Measurements from ENCODE around the gene CDK11B.

CDK11B gene

DNA sequence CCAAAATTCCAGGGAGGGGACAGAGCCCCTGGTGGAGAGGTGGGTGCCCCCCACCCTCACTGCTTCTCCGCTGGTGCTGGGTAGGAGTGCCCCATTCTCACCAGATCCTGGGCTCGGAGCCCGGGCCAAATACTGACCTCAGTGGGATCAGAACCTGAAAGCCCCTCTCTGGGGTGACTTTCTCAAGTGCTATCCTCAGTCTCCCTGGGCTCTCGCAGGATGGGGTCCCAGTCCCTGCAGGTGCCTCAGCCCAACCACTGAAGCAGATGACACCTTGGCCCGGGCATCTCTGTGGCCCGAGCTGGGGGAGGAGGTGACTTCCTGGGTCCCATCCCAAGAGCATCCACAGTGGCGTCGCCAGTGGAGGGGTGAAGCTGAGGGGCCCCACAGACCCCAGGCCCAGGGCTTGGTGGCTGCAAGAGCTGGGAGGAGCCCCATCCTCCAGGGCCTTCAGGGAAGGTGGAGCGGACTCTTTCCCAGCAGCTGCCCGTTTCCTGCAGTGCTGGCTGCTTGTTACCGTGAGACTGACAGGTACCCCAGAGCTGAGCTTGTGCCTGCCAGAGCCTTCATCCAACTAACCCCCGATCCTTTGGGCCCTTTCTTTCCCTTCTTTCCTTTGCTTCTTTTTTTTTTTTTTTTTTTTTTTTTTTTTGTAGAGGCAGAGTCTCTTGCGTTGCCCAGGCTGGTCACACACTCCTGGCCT, 55.0 kb downstream of the CDK11B start:
- Histone ChIP-seq H3K9me3 (no peaks in the 10 kb centered on the region), H3K27me3 (peaks cover 4% of the 10 kb centered on the region), H3K36me3 (no peaks in the 10 kb centered on the region), H3K4me1 (peaks cover 10% of the 10 kb centered on the region), H3K4me3 (ENCODE audit: low read depth, low read length) (no peak overlapping the region)
- no peak for DNase-seq
- TF ChIP-seq CTCF (IDR thresholded peaks at IDR 0.05; ENCODE audit: low read depth, low read length), result no peak

GRCh38 chr1:1602968-1603506, 55.8 kb downstream of the CDK11B start:
- Histone ChIP-seq H3K27me3 (peaks cover 4% of the 10 kb centered on the region), H3K9me3 (no peaks in the 10 kb centered on the region), H3K4me1 (peaks cover 10% of the 10 kb centered on the region), H3K36me3 (no peaks in the 10 kb centered on the region), H3K4me3 (ENCODE audit: low read depth, low read length) (no peak overlapping the region)
- TF ChIP-seq CTCF (IDR thresholded peaks at IDR 0.05; ENCODE audit: low read depth, low read length), result no peak
- DNase-seq, result peak; percentile 78

DNA sequence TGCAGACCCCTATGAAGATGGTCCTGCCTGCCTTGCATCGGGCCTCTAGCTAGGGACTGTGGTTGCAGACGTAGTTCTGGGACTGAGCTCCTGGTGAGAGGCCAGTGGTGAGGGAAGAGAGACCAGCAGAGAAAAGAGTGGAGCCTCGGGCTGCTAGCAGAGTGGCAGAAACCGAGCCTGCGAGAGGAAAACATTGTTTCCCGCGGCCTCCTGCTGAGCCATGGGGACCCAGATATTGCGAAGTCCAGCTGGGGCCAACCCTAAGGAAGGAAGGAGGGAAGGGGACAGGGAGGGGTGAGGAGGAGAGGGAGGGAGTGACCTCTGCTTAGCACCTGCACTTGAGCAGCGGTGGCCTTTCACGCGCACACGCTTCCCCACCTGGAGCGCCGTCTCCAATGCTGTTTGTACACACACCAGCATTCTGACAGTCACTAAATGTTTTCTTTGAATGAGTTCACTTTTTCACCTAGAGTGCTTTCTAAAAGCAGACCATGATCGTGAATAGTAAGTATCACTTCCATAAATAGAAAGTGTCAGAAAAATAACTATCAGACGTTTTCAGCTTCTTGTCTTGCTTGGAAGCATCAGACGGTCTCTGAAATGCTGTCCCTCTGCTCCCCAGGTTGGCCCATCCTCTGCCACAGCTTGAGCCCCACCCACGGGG, 56.4 kb downstream of the CDK11B start:
- DNase-seq, result no peak
- peaks cover 16% of the 10 kb centered on the region for H3K4me1 ChIP-seq
- H3K27me3 ChIP-seq, result peaks cover 4% of the 10 kb centered on the region
- TF ChIP-seq CTCF (IDR thresholded peaks at IDR 0.05; ENCODE audit: low read depth, low read length), result no peak
- no peak overlapping the region for H3K4me3 ChIP-seq (ENCODE audit: low read depth, low read length)
- H3K9me3 ChIP-seq, result no peaks in the 10 kb centered on the region
- H3K36me3 ChIP-seq, result no peaks in the 10 kb centered on the region

DNA sequence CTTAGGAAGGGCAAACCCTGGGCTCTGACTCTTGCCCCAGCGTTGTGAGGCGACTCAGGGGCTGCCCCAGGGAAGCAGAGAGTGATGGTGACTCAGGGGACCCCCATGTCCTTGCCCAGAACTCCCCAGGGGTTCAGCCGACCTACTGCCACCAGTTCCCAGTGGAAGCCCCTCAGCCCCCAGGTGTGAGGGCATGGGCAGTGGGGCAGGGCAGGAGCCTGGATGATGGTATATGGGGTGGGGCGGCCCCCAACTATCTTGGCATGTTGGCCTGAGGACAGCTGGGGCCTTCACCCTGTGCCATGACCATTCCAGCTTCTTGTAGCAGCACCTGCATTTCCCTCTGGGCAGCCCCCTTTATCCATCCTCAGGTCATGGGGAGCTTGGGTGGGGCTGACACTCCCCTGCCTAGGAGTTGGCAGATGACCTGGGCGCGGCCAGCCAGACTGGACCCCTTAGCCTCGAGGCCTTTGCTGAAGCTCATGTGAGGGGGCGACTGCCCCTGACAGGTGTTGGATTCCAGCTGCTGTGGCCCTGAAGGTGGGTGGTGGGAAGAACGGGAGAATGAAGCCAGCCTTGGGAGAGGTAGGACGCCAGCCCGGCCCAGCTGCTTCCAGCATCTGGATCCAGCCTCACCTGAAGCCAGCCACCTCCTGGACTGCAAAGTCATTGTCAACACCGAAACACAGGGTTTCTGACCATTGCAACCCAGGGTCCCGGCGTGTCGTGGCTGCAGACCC, 57.1 kb downstream of the CDK11B start:
- TF ChIP-seq CTCF (IDR thresholded peaks at IDR 0.05; ENCODE audit: low read depth, low read length), result no peak
- H3K9me3 ChIP-seq, result no peaks in the 10 kb centered on the region
- H3K4me3 ChIP-seq (ENCODE audit: low read depth, low read length), result no peak overlapping the region
- peaks cover 4% of the 10 kb centered on the region for H3K27me3 ChIP-seq
- no peaks in the 10 kb centered on the region for H3K36me3 ChIP-seq
- peaks cover 20% of the 10 kb centered on the region for H3K4me1 ChIP-seq
- DNase-seq, result no peak

- Histone ChIP-seq H3K27me3 (peaks cover 4% of the 10 kb centered on the region), H3K36me3 (no peaks in the 10 kb centered on the region), H3K4me3 (ENCODE audit: low read depth, low read length) (no peak overlapping the region), H3K9me3 (no peaks in the 10 kb centered on the region), H3K4me1 (peaks cover 20% of the 10 kb centered on the region)
- TF ChIP-seq CTCF (IDR thresholded peaks at IDR 0.05; ENCODE audit: low read depth, low read length), result no peak
- DNase-seq, result no peak
Measured at GRCh38 chr1:1600861-1601563, 57.8 kb downstream of the CDK11B start.
